Heart right ventricle (tissue), 16 donors: ENCODE data around the gene IRX4. TPM values are rescaled to one million over a fixed set of nuclear protein-coding genes. Genes with fewer than 3 reads are reported as not detected.

Source experiments
- ATAC-seq, 8 donors: fragments of 200-7000 bp; cut with Tn5 transposase; one replicate each; pipeline ENCODE4 v1.9.1; 2020; ENCODE audit warnings: mild to moderate bottlenecking in 8 of 8, moderate library complexity in 8 of 8, moderate number of reproducible peaks in 1 of 8
- DNase-seq, 2 donors: peaks; one replicate each; pipeline ENCODE4 v3.0.0-alpha.2; 2020
- H3K27ac ChIP-seq, 10 donors: fragments of 200-600 bp; sonication (generic) in 2 of 10; one replicate each; pipeline versions ENCODE4 v1.5.0 to v1.8.0; 2020 to 2022; ENCODE audit warnings: mild to moderate bottlenecking in 3 of 10
- H3K27me3 ChIP-seq, 7 donors: fragments of 200-600 bp; one replicate each; pipeline ENCODE4 v1.8.0; 2021 to 2022; ENCODE audit warnings: mild to moderate bottlenecking in 2 of 7
- H3K36me3 ChIP-seq, 9 donors: fragments of 200-600 bp; sonication (generic) in 1 of 9; one replicate each; pipeline versions ENCODE4 v1.5.0 to v1.8.0; 2020 to 2022; ENCODE audit warnings: mild to moderate bottlenecking in 2 of 9
- H3K4me1 ChIP-seq, 9 donors: fragments of 200-600 bp; sonication (generic) in 1 of 9; one replicate each; pipeline versions ENCODE4 v1.5.0 to v1.8.0; 2020 to 2022; ENCODE audit warnings: mild to moderate bottlenecking in 4 of 9
- H3K4me3 ChIP-seq, 10 donors: fragments of 200-600 bp; sonication (generic) in 2 of 10; one replicate each; pipeline versions ENCODE4 v1.5.0 to v1.8.0; 2020 to 2022; ENCODE audit warnings: mild to moderate bottlenecking in 7 of 10, moderate library complexity in 2 of 10
- H3K9me3 ChIP-seq, 11 donors: fragments of 200-600 bp in 10 of 11; sonication (generic) in 2 of 11; one replicate each; pipeline versions ENCODE4 v1.5.0 to v1.8.0; 2013 to 2022; ENCODE audit warnings: mild to moderate bottlenecking in 2 of 11, control low read depth in 1 of 11, moderate library complexity in 1 of 11
- CTCF ChIP-seq, 9 donors: fragments of 200-600 bp; sonication (generic) in 2 of 9; IDR thresholded peaks; one replicate each; pipeline versions ENCODE4 v1.5.0 to v1.8.0; 2021 to 2022; ENCODE audit warnings: antibody characterized with exemption in 9 of 9, mild to moderate bottlenecking in 5 of 9, moderate library complexity in 1 of 9
- WGBS, 2 donors: extraction: QIAGEN DNeasy Blood & Tissue Kit; methylation state at CpG; one replicate each; pipeline ENCODE4 v1.1.7; 2013; ENCODE audit warnings: inconsistent platforms in 1 of 2; 5-methylcytosine and 5-hydroxymethylcytosine counted together
- intact Hi-C, 10 donors: fragments of 100-400 bp; cut with DNase I; formaldehyde crosslinking; loops; one replicate each; pipeline versions ENCODE4 v1.11.1 to v1.14.2; 2022
- polyA plus RNA-seq, 2 donors: library from polyadenylated mRNA; stranded (reverse); fragments of 200-250 nt; gene quantifications; one replicate each; pipeline ENCODE4 v1.2.3, GENCODE V29; 2013
- total RNA-seq, 10 donors: library from RNA; stranded (reverse); fragmentation: NEBNext Ultra II Directional in 3 of 10; extraction: Animal tissue kit (Norgen Biotek cat#: 25700) in 3 of 10; gene quantifications; one replicate each; pipeline versions ENCODE4 v1.2.1 to v1.2.4, GENCODE V29; 2021 to 2023
- donor health status: Arrhythmogenic right ventricular cardiomyopathy.
- donor health status: ischemic (EF 13 %, LVEDD 7.1; RV severe dilation, severe dysfunction).
- donor health status: healthy with polysubstance abuse.
- donor health status: DM: no; HTN: yes; CAD: no.
- donor health status: DM: no; HTN: no; CAD: no.
- donor health status: ischemic (EF 25% LVEDD 6.9; RV normal size, moderate dysfunction).
- donor health status: ischemic (EF 25% LVEDD 5.7; RV mildly dilated, moderate dysfunction).
- donor health status: healthy.
- donor health status: DM: yes; HTN: yes; CAD: no.
- donor health status: Ischemic cardiomyopathy.
- donor health status: ischemic (EF 35%, LVEDD 5.7; RV mildly dilated, moderate dysfunction).
- donor health status: nonischemic (EF 11% LVEDD 7.7; RV severe dilation, severe dysfunction).
- donor health status: DM: yes; HTN: yes; CAD: no.
- donor health status: PGD.
- donor health status: ischemic (EF 29% LVEDD 5.4; RV normal size, mild dysfunction).
- donor health status: nonischemic (EF 23%, LVEDD 6.1; RV moderate dilation, normal function).

The IRX4 gene
- total and polyA plus RNA-seq, 12 donors: 6.1 to 19.1 (median 11.2) TPM

GRCh38 chr5:1912951-1913565 lies 30.3 kb upstream of the IRX4 start:
- no peak overlapping the region for H3K4me3 ChIP-seq
- 78 to 83% methylated on average over 18 of the region's 18 CpGs for WGBS, 2 donors
- no peak for ATAC-seq
- H3K36me3 ChIP-seq: no peaks in the 10 kb centered on the region
- H3K27ac ChIP-seq: no peak overlapping the region
- H3K4me1 ChIP-seq: no peaks in the 10 kb centered on the region
- peaks cover 0 to 10% (median 0%) of the 10 kb centered on the region in 11 donors for H3K9me3 ChIP-seq
- intact Hi-C loops: no loop called here
- no peak for DNase-seq
- H3K27me3 ChIP-seq: peaks cover 0 to 3% (median 0%) of the 10 kb centered on the region in 7 donors
- TF ChIP-seq CTCF (IDR thresholded peaks at IDR 0.05): no peak

- DNase-seq (no peak), ATAC-seq (no peak)
- WGBS, 2 donors: 82 to 88% methylated on average over 26 of the region's 26 CpGs
- H3K27ac ChIP-seq: no peak overlapping the region
- peaks cover 0 to 3% (median 0%) of the 10 kb centered on the region in 7 donors for H3K27me3 ChIP-seq
- no peaks in the 10 kb centered on the region for H3K4me1 ChIP-seq
- no peak for TF ChIP-seq CTCF (IDR thresholded peaks at IDR 0.05)
- H3K36me3 ChIP-seq: no peaks in the 10 kb centered on the region
- peaks cover 0 to 10% (median 0%) of the 10 kb centered on the region in 11 donors for H3K9me3 ChIP-seq
- no peak overlapping the region for H3K4me3 ChIP-seq
- intact Hi-C loops: no loop called here
Measured at GRCh38 chr5:1911773-1912235, 29.1 kb upstream of the IRX4 start.

GRCh38 chr5:1910861-1911772 lies 28.4 kb upstream of the IRX4 start:
- ATAC-seq: peak in 1 of 8 donors; percentile 36
- 69 to 76% methylated on average over 15 of the region's 15 CpGs for WGBS, 2 donors

More at GRCh38 chr5:1910861-1911772, 28.4 kb upstream of the IRX4 start:
- Histone ChIP-seq H3K4me3 (no peak overlapping the region), H3K36me3 (no peaks in the 10 kb centered on the region), H3K4me1 (no peaks in the 10 kb centered on the region), H3K27me3 (no peaks in the 10 kb centered on the region), H3K9me3 (peaks cover 0 to 10% (median 0%) of the 10 kb centered on the region in 11 donors), H3K27ac (no peak overlapping the region)
- intact Hi-C loops: no loop called here
- DNase-seq: no peak
- no peak for TF ChIP-seq CTCF (IDR thresholded peaks at IDR 0.05)
